Activated CD4-positive, alpha-beta T cell treated with anti-CD3 and anti-CD28 coated beads, Interleukin-2, amount 50 U/mL, for 48 hours (primary cell): ENCODE results near the gene GDPD2.
"Not testable (repeated sequence)": the region's sequence is repeated elsewhere in the genome, so short reads cannot be mapped to it uniquely, and the experiment has no call there.

Experiments used
- DNase-seq, 2 experiments: peaks; one replicate each; pipeline ENCODE4 v3.0.0-alpha.2; 2020

GDPD2 gene, protein sequence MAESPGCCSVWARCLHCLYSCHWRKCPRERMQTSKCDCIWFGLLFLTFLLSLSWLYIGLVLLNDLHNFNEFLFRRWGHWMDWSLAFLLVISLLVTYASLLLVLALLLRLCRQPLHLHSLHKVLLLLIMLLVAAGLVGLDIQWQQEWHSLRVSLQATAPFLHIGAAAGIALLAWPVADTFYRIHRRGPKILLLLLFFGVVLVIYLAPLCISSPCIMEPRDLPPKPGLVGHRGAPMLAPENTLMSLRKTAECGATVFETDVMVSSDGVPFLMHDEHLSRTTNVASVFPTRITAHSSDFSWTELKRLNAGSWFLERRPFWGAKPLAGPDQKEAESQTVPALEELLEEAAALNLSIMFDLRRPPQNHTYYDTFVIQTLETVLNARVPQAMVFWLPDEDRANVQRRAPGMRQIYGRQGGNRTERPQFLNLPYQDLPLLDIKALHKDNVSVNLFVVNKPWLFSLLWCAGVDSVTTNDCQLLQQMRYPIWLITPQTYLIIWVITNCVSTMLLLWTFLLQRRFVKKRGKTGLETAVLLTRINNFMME

DNA sequence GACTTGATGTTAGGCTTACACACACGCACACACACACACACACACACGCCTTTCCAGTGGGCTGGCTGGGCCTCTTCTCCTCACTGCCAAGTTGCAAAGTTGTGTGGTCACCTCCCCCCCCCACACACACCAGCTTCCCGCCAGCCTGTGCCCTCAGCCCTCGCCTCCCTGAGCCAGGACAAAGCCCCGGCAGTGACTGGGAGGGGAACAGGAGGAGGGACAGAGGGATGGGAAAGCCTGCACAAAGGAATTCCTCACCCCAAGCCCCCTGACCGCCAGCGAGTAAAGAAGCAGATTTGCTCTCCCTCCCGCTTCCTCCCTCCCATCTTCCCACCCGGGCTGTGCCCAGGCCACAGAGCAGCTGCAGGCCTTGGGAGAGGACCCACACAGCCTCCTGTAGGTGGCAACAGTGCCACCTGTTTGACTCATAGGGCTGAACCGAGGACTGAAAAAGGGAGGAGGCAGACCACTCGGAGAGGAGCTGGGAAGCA, at the start of gene GDPD2:
GDPD2 (plus strand) TSS at position 464 of the 491 bp plus-strand sequence. CDS start 1,671 bp downstream, outside the sequence.
- no peak for DNase-seq

DNA sequence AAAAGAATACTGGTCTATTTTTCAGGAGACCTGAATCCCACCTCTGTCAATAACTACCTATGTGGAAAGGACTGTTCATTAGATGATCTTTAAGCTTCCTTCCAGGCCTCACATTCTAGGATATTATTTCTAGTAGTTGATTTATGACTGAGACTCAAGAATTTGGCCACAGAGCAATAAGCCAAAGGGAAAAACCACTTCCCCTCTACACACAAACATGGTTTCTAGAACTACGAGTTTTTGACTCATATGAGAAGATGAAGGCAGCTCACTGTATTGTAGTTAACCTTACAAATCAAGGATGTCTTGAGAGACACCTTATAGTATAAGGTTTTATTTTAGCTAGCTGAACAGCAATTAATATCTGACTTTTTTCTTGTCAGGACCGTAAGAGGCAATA, 36.9 kb upstream of the GDPD2 start:
- no peak for DNase-seq

DNA sequence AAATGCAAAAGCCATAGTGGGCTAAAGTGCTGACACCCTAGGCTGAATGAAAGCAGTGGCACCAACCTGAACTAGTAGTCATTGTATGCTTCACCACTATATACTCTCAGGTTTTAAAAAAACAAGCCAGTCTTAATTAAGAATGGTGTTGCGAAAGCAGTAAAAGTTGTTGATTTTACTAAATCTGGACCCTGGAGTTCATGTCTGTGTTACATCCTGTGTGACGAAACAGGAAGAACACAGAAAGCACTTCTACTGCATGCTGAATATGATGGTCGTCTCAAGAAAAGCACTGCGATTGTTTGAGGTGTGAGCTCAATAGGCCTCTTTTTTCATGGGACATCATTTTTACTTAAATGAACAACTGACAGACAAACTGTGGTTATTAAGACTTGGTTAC, 24.2 kb upstream of the GDPD2 start:
- no peak for DNase-seq

DNA sequence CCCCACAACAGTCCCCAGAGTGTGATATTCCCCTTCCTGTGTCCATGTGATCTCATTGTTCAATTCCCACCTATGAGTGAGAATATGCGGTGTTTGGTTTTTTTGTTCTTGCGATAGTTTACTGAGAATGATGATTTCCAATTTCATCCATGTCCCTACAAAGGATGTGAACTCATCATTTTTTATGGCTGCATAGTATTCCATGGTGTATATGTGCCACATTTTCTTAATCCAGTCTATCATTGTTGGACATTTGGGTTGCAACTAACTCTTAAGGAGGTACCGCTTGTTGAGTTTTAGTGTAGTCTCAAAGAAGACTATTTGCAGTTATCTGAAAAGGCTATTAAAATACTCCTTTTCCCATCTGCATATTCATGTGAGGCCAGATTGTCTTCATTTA, 22.9 kb upstream of the GDPD2 start:
- not testable (repeated sequence) for DNase-seq

DNA sequence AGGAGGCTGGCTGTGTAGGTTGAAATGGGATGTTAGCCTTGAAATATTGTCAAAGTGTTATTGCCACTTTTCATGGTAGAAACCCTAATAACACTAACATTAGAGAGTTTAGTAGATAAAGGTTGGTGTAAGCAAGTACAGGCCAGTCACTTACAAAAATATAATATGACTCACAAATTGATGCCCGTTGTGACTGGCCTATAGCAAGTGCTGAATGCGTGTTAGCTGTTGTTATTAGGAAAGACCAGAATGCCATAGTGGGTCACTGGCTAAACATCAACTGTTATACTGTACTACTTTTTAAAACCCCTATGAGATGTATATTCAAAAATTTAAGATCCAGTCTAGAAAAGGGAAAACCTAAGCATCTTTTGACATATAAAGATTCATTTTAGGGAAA, 20.4 kb upstream of the GDPD2 start:
- no peak for DNase-seq

DNA sequence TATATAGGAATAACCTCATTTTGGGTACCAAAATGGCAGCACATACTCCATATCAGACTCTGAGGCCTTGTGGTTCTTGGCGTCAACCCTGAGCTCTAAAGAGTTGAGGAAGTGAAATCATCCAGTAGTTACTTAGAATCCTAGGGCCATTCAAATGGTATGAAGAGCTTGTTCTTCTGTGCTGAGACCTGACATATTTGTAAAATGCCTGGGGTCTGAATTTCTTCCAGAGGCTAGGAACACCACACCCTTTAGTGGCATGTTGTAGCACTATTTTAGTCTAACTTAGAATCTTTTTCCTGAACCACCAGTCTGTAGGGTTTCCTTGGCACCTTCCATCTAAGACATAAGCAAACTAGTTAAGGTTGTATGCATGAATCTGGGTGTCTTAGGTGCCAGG, 18.1 kb upstream of the GDPD2 start:
- DNase-seq, result no peak

DNA sequence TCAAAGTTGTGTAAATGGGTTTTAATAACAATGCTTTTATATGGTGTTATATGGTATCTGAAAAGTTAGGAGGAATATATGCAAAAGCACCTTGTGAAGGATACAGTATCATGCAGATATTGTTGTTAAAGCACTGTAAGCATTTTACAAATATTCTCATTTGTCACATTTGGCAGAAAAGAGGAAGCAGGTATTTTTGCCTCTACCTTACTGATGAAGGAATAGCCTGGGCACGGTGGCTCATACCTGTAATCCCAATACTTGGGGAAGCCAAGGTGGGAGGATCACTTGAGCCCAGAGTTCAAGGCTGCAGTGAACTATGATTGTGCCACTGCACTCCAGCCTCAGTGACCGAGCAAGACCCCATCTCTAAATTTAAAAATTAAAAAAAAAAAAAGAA, 12.2 kb upstream of the GDPD2 start:
- no peak for DNase-seq

DNA sequence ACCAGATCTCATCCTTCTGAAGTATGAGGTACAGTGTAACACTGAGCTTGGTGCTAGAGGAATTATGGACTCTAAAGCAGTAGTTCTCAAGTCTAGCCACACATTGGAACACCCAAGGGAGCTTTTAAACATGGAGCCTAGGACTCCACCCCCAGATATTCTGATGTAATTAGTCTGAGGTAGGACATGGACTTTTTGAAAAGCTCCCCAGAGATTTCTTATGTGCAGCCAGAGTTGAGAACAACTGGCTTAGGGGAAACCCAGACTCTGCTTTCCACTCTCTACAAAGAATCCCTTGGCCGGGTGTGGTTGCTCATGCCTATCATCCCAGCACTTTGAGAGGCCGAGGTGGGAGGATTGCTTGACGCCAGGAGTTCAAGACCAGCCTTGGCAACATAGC, 11.6 kb upstream of the GDPD2 start:
- no peak for DNase-seq

DNA sequence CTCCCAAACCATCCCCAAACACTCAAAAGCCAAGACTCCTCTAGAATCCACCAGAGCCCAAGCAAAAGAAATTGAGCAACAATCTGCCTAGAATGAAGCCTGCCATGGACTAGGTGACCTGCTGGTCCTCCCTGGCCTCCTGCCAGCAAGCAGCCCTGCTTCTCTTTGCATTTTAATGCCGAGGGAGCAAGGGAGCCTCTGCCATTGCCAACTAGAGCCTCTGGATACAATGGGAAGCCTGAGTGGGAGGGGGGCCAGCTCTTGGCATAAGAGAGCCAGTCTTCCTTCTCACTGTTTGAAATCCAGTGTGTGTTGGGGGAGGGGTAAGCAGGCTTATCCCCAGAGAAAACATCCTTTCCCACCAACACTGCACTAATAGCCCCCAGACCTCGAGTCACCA, 1.5 kb upstream of the GDPD2 start:
- no peak for DNase-seq

DNA sequence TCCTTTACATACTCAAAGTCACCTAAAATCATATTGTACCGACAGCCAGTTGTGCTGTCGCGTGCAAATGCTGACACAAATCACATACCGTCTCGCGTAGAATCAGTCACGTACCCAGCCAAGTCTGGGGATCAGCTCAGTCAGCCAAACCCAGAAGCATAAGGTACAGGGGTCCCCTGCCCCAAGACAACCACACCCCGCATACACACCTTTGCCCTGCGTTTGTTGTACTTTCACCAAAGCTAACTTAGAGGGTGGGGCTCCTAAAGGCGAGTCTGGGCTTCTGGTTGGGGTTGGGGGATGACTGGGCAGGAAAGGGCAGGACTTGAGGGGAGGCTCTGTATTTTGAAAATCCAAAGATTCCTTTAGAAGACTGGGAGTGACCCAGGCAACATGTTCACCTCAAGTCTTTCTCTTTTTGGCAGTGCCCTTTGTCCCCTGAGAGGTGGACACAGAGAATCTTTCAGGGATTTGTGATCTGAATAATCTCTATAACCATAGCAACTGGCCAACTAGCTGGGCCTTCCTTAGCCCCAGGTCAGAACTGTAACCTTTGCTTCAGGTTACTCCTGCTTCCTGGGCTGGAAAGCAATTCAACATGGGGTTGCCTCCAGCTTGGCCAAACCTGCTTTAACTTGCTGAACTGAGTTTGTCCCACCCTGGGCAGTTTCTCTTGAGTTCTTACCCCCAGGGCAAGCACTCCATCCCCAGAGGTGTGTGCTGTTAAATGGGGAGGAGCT, 992 bp downstream of the GDPD2 start:
- no peak for DNase-seq

DNA sequence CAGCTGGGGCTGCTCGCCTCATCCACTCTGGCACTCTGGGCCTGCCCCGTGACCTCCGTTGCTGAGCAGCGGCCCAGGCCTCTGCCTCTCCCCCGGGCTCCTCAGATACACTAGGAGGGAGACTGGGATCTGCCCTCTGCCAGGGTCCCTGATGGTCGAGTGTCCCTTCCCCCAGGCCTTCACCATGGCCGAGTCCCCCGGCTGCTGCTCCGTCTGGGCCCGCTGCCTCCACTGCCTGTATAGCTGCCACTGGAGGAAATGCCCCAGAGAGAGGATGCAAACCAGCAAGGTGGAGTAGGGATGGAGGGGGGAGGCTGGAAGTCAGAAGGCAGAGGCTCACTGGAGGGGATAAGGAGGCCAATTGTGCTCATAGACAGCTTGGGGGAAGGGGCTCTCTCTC, 1.7 kb downstream of the GDPD2 start:
- no peak for DNase-seq

DNA sequence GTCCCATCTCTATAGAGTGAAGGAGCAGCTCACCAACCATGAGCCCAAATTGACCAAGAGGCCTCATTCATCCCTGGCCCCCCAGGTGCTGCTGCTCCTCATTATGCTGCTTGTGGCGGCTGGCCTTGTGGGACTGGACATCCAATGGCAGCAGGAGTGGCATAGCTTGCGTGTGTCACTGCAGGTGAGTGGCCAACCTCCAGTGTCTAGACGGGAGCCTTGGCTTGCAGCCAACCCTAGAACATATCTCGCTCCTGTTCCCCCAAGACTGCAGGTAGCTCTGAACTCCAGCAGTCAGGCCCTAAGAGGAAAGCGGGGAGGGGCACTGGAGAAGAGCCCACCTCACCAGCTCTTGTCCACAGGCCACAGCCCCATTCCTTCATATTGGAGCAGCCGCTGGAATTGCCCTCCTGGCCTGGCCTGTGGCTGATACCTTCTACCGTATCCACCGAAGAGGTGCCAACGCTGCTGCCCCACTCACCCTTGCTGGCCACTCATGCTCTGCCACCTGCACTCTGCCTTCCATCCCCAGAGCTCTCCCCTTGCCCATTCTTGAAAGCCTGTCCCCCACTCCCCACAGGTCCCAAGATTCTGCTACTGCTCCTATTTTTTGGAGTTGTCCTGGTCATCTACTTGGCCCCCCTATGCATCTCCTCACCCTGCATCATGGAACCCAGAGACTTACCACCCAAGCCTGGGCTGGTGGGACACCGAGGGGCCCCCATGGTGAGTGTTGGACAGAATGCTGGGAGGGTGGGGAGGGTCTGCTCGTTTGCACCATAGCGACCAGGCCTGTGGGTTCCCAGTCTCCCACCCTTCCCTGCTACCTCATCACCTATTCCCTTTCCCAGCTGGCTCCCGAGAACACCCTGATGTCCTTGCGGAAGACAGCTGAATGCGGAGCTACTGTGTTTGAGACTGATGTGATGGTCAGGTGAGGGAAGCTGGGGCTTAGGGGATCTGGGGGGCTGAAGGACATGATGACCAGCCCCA, 3.5 kb downstream of the GDPD2 start:
- no peak for DNase-seq

DNA sequence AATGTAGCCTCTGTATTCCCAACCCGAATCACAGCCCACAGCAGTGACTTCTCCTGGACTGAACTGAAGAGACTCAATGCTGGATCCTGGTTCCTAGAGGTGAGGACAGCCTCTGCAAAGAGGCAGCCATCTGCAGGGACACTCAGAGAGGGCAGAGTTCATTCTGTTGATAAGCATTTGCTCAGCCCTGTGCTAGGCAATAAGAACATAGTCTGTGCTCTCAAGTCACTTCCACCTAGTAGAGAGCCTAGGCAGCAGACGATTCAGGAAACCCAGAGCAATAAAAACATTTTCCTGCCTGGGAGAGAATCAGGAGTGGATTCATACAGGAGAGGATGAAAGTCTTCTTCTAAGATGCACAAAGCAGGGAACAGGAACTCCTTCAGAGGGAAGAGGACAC, 4.3 kb downstream of the GDPD2 start:
- DNase-seq, result no peak

DNA sequence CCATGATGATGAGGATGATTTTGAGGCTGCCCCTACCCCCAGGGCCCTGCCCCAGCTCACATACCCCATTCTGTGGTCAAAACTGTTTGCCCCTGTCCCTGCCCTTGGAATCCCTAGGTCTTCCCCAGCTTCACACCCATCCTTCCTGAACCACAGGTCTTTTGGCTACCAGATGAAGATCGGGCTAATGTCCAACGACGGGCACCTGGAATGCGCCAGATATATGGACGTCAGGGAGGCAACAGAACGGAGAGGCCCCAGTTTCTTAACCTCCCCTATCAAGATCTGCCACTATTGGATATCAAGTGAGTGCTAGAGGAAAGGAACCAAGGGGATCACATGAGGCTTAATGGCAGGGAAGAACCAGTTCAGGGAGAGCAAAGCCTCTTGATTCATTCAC, 6.6 kb downstream of the GDPD2 start:
- DNase-seq, result no peak

DNA sequence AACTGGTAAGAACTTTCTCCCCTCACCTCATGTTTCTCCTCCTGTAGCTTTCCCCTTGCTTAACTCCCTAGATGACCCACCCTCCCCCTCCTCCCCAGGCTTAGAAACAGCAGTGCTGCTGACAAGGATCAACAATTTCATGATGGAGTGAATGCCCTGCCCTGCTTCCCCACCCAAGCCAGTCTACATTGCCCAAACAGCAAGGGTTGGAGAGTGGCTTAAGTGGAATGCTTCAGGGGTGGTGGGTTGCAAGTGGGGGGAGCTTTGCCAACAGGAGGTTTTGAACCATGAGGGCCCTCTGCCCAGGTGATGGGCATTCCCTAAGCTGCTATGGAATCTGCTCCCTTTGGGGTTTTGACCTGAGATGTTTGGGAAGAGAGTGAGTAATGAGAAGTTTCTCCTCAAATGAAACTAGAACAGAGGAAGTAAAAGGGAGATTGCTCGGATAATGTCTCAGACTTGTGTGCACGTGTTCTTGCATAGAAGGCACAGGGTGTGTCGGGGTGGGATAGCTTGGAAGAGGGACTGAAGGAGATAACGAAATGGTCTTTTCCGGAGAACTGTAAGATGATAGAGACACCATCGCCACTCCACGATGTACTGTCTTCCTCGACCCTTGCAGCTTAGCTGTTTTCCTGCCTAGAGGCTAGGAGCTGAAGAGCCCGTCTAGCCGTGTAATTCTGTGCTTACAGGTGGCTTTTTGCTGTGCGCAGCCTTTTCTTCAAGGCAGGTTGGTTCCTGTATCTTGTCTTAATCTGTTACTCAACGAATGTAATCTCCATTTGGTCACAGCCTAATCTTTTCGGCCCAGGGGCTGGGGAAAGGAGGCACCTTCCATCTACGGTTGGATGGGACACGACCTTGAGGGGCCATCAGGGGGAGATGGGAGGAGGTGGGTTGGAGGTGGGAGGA, 10.1 kb downstream of the GDPD2 start:
- no peak for DNase-seq

DNA sequence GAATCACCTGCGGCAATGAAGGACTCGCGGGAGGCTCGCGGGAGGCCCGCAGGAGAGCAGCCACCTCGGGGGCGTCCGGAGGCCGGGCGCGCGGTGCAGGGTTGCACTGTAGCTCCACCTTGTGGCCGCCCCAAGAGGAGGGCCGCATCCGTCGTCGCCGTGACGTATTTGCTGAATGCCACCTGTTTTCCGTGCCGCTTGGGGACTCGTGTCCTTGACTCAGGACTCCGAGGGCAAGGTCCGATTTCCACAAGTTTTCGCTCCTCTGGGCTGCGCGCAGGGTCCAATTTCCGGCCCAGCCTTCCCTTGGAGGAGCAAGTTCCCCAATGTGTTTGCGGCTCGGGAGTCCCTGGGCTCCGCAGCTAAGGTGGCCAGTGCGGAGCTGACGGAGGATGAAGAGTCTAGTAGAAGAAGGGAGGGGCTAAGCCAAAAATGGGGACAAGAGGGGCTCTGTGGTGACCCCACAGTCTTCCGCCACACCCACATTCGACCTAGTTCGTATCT, 10.8 kb downstream of the GDPD2 start:
- DNase-seq, result peak; percentile 71 to 80

DNA sequence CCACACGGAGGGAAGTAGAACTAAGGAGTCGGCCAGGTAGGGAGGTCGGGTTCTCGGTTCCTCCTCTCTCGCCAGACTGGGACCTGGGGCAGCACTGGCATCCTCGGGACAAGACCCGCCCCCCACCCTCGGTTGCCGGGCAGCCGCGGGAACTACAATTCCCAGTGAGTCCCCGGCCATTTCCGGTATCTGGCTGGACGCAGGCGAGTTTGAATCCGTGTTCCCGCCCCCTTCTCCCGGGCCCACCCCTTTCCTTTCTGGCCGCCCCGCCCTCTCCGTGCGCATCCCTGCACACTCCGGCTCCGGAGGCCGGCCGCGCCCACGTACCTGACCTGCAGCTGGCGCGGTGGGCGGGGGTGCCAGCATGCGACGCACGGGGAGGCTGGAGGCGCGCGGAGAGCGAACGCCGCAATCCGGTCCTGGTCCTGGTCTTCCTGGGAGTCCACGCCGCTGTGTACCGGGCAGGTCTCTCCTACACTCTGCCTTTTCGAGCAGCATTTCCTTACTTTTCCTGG, 11.3 kb downstream of the GDPD2 start:
- DNase-seq, result peak; percentile 82 to 87

DNA sequence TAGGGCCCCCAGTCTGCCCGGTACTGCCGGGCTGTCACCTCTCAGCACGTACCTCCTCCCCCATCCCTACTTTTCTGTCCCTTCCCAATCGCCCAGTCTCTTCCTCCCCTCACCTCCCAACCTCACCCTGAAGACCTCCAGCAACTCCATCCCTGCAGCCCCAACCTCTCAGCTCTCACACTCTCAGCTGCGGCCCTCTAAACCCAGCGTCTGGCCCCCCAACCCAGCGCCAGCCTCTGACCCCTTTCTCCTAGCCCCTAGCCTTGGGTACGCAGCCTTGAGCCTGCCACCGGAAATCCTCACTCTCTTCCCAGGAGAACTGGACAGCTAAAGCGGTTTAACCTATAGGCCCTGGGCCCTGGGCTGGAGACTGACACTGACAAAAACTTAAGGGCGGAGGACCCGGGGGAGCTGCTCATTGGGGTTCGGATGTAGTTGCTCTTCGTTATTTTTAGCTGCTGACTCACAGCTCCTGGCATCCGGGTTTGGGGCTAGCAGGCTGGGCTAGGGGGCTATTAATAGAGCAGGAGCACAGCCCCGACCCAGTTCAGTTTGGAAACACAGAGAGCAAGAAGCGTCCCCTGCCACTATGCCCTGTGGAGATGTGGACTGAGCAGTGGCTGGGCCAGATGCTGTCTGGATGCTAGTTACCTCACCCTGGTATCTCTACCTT, 11.9 kb downstream of the GDPD2 start:
- no peak for DNase-seq

DNA sequence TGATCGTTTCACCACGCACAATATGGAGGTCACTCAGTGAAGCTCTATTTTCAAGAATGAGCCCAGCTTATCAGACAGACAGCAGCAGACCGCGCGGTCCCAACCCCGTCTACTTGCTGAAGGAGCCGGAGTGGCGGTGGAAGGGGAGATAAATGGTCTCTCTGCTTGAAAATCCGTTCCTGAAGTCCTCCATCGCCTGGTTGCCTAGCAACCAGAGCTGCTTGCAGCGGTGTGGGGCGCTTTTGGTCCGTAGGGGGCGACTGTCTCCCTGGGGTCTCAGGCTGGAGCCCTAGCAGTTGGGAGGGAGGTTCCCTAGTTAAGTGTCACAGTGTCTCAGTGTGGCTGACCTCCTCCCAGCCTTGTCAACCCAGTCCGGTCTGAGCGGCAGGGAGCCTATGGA, 13.2 kb downstream of the GDPD2 start:
- no peak for DNase-seq

DNA sequence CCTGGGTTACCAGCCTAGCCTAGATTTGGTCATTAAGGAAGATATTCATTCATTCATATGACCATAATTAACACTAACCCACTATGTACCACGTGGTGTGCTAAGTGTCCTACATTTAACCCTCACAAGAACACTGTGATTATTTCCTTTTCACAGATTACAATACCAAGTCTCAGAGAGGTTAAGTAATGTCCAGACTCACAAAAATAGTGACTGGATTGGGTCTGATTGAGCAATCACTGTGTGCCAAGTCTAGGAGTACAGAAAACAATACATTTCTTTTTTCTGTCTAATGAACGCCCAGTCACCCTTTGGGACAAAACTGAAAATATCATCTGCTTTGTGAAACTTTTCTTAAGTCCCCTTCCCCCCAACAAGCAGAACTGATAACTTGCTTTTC, 13.9 kb downstream of the GDPD2 start:
- DNase-seq, result no peak
